Measurements from ENCODE around the gene SMG6.
A peak's percentile ranks its signal among the peaks of the same experiment; 100 is the strongest.

SMG6 gene

GRCh38 chr17:2056206-2057174, 247.1 kb downstream of the SMG6 start:
- peaks cover 2 to 91% (median 70%) of the 10 kb centered on the region in 3 experiments for H3K27me3 ChIP-seq (ENCODE audit: control insufficient read depth in 3 of 3, insufficient read depth in 3 of 3, low read depth in 1 of 3, low read length in 3 of 3)

GRCh38 chr17:2055292-2056205, 248.0 kb downstream of the SMG6 start:
- WGBS, 2 donors (ENCODE audit: extremely low coverage in 2 of 2, insufficient read length in 2 of 2, insufficient replicate concordance in 1 of 2), result no CpG with 5 or more reads among the region's 113 CpGs
- peaks cover 11 to 13% of the 10 kb centered on the region in 2 donors for H3K4me1 ChIP-seq (ENCODE audit: control insufficient read depth in 2 of 2, insufficient read depth in 1 of 2, low read depth in 1 of 2, low read length in 2 of 2)
- no peak overlapping the region for H3K4ac ChIP-seq (ENCODE audit: low read length)
- H2BK15ac ChIP-seq (ENCODE audit: low read length), result no peak overlapping the region
- H3K4me2 ChIP-seq (ENCODE audit: insufficient read depth, low read length, poor library complexity, severe bottlenecking), result peak overlapping the region; percentile 83
- no peak overlapping the region for H2AK5ac ChIP-seq (ENCODE audit: low read depth, low read length)
- peak overlapping the region; percentile 27 to 53 for H3K4me3 ChIP-seq (ENCODE audit: low read length in 2 of 2)
- H3K27ac ChIP-seq (replicated peaks; ENCODE audit: low read length), result no peak overlapping the region
- H3K14ac ChIP-seq (ENCODE audit: low read length), result no peak overlapping the region
- no peaks in the 10 kb centered on the region for H3K79me1 ChIP-seq (ENCODE audit: low read depth, low read length)
- peak overlapping the region; percentile 31 for H3K23ac ChIP-seq (ENCODE audit: low read depth, low read length, poor library complexity)
- DNase-seq (ENCODE audit: low spot score), result no peak
- no peak overlapping the region for H3K18ac ChIP-seq (ENCODE audit: low read length)
- H4K8ac ChIP-seq (ENCODE audit: low read depth, low read length), result no peak overlapping the region
- H3K9ac ChIP-seq (ENCODE audit: low read depth, low read length, poor library complexity), result peak overlapping the region; percentile 60
- H3K27me3 ChIP-seq (ENCODE audit: control insufficient read depth in 3 of 3, insufficient read depth in 3 of 3, low read depth in 1 of 3, low read length in 3 of 3), result peaks cover 4 to 93% (median 75%) of the 10 kb centered on the region in 3 experiments
- peaks cover 0 to 7% of the 10 kb centered on the region in 2 donors for H3K9me3 ChIP-seq (replicated peaks in 1 of 2; ENCODE audit: control insufficient read depth in 2 of 2, insufficient read depth in 1 of 2, low read depth in 1 of 2, low read length in 2 of 2)
- H2BK120ac ChIP-seq (ENCODE audit: low read depth, low read length), result no peak overlapping the region
- H2BK12ac ChIP-seq (ENCODE audit: low read length), result no peak overlapping the region
- H2BK5ac ChIP-seq (ENCODE audit: low read length), result peak overlapping the region; percentile 35
- H3K36me3 ChIP-seq (replicated peaks in 1 of 2; ENCODE audit: control insufficient read depth in 2 of 2, insufficient read depth in 2 of 2, low read length in 2 of 2), result peaks cover 0 to 13% of the 10 kb centered on the region in 2 donors
- peak overlapping the region; percentile 82 for H2AFZ ChIP-seq (ENCODE audit: low read length)
- H4K91ac ChIP-seq (ENCODE audit: low read depth, low read length, poor library complexity), result no peak overlapping the region

More at GRCh38 chr17:2056206-2057174, 247.1 kb downstream of the SMG6 start:
- Histone ChIP-seq H3K14ac (ENCODE audit: low read length) (no peak overlapping the region), H2AFZ (ENCODE audit: low read length) (no peak overlapping the region), H2AK5ac (ENCODE audit: low read depth, low read length) (peak overlapping the region; percentile 70), H3K9me3 (replicated peaks in 1 of 2; ENCODE audit: control insufficient read depth in 2 of 2, insufficient read depth in 1 of 2, low read depth in 1 of 2, low read length in 2 of 2) (peaks cover 0 to 7% of the 10 kb centered on the region in 2 donors), H4K8ac (ENCODE audit: low read depth, low read length) (no peak overlapping the region), H3K4ac (ENCODE audit: low read length) (peak overlapping the region; percentile 37), H3K18ac (ENCODE audit: low read length) (peak overlapping the region; percentile 87), H4K91ac (ENCODE audit: low read depth, low read length, poor library complexity) (no peak overlapping the region), H3K27ac (replicated peaks; ENCODE audit: low read length) (no peak overlapping the region), H3K36me3 (replicated peaks in 1 of 2; ENCODE audit: control insufficient read depth in 2 of 2, insufficient read depth in 2 of 2, low read length in 2 of 2) (peaks cover 5 to 22% of the 10 kb centered on the region in 2 donors), H3K4me2 (ENCODE audit: insufficient read depth, low read length, poor library complexity, severe bottlenecking) (peak overlapping the region; percentile 49), H2BK120ac (ENCODE audit: low read depth, low read length) (no peak overlapping the region), H2BK5ac (ENCODE audit: low read length) (peak overlapping the region; percentile 35), H2BK12ac (ENCODE audit: low read length) (no peak overlapping the region), H3K4me1 (ENCODE audit: control insufficient read depth in 2 of 2, insufficient read depth in 1 of 2, low read depth in 1 of 2, low read length in 2 of 2) (peaks cover 11 to 13% of the 10 kb centered on the region in 2 donors), H3K23ac (ENCODE audit: low read depth, low read length, poor library complexity) (peak overlapping the region; percentile 85), H3K79me1 (ENCODE audit: low read depth, low read length) (peaks cover 3% of the 10 kb centered on the region), H3K9ac (ENCODE audit: low read depth, low read length, poor library complexity) (peak overlapping the region; percentile 84), H3K4me3 (ENCODE audit: low read length in 2 of 2) (no peak overlapping the region), H2BK15ac (ENCODE audit: low read length) (no peak overlapping the region)
- no CpG with 5 or more reads among the region's 85 CpGs for WGBS, 2 donors (ENCODE audit: extremely low coverage in 2 of 2, insufficient read length in 2 of 2, insufficient replicate concordance in 1 of 2)
- DNase-seq (ENCODE audit: low spot score), result no peak

GRCh38 chr17:2054512-2055291, 248.9 kb downstream of the SMG6 start, which contains the start of gene HIC1:
TSS of gene HIC1 (plus strand) at chr17:2055103. CDS start at chr17:2056691, 1,588 bp downstream.
- H3K18ac ChIP-seq (ENCODE audit: low read length), result peak within 1 kb of the TSS; percentile 53
- no peak within 1 kb of the TSS for H3K14ac ChIP-seq (ENCODE audit: low read length)
- no peaks in the 10 kb centered on the region for H3K79me1 ChIP-seq (ENCODE audit: low read depth, low read length)
- H2BK5ac ChIP-seq (ENCODE audit: low read length), result no peak within 1 kb of the TSS
- H2BK120ac ChIP-seq (ENCODE audit: low read depth, low read length), result no peak within 1 kb of the TSS
- H4K8ac ChIP-seq (ENCODE audit: low read depth, low read length), result no peak within 1 kb of the TSS
- H3K9ac ChIP-seq (ENCODE audit: low read depth, low read length, poor library complexity), result peak within 1 kb of the TSS; percentile 72
- peak; percentile 68 for DNase-seq (ENCODE audit: low spot score)
- peaks cover 0 to 6% of the 10 kb centered on the region in 2 donors for H3K36me3 ChIP-seq (replicated peaks in 1 of 2; ENCODE audit: control insufficient read depth in 2 of 2, insufficient read depth in 2 of 2, low read length in 2 of 2)
- no peak within 1 kb of the TSS for H3K27ac ChIP-seq (replicated peaks; ENCODE audit: low read length)
- peaks cover 0 to 7% of the 10 kb centered on the region in 2 donors for H3K9me3 ChIP-seq (replicated peaks in 1 of 2; ENCODE audit: control insufficient read depth in 2 of 2, insufficient read depth in 1 of 2, low read depth in 1 of 2, low read length in 2 of 2)
- H4K91ac ChIP-seq (ENCODE audit: low read depth, low read length, poor library complexity), result no peak within 1 kb of the TSS
- peak within 1 kb of the TSS; percentile 37 to 77 for H3K4me3 ChIP-seq (ENCODE audit: low read length in 2 of 2)
- no peak within 1 kb of the TSS for H2BK12ac ChIP-seq (ENCODE audit: low read length)
- peak within 1 kb of the TSS; percentile 82 for H2AFZ ChIP-seq (ENCODE audit: low read length)
- no peak within 1 kb of the TSS for H2AK5ac ChIP-seq (ENCODE audit: low read depth, low read length)
- H3K4me2 ChIP-seq (ENCODE audit: insufficient read depth, low read length, poor library complexity, severe bottlenecking), result peak within 1 kb of the TSS; percentile 83
- peaks cover 4 to 86% (median 69%) of the 10 kb centered on the region in 3 experiments for H3K27me3 ChIP-seq (ENCODE audit: control insufficient read depth in 3 of 3, insufficient read depth in 3 of 3, low read depth in 1 of 3, low read length in 3 of 3)
- H3K4me1 ChIP-seq (ENCODE audit: control insufficient read depth in 2 of 2, insufficient read depth in 1 of 2, low read depth in 1 of 2, low read length in 2 of 2), result peaks cover 11 to 13% of the 10 kb centered on the region in 2 donors
- no peak within 1 kb of the TSS for H2BK15ac ChIP-seq (ENCODE audit: low read length)
- H3K23ac ChIP-seq (ENCODE audit: low read depth, low read length, poor library complexity), result peak within 1 kb of the TSS; percentile 39
- no CpG with 5 or more reads among the region's 72 CpGs for WGBS, 2 donors (ENCODE audit: extremely low coverage in 2 of 2, insufficient read length in 2 of 2, insufficient replicate concordance in 1 of 2)
- no peak within 1 kb of the TSS for H3K4ac ChIP-seq (ENCODE audit: low read length)
